ENCODE results near the gene TMCC2. TPM values are rescaled to one million over a fixed set of nuclear protein-coding genes. Genes with fewer than 3 reads are reported as not detected.

The TMCC2 gene
- total RNA-seq, 3 donors from 2014 or later (not counting 1 experiment from before 2014, with no cell fraction given) = 0.93 to 1.5 (median 1.1) TPM

- WGBS (ENCODE audit: insufficient coverage) = 94% methylated on average over 5 of the region's 5 CpGs
- ATAC-seq = no peak
- no peaks in the 10 kb centered on the region for H3K9me3 ChIP-seq (ENCODE audit: control insufficient read depth, insufficient read depth, low read length)
- no peaks in the 10 kb centered on the region for H3K9me3 Mint-ChIP-seq
- H3K27ac Mint-ChIP-seq = no peak overlapping the region
- peaks cover 6 to 14% of the 10 kb centered on the region in 2 donors for H3K27me3 Mint-ChIP-seq (ENCODE audit: low read depth in 2 of 2)
- no peak for TF ChIP-seq CTCF (IDR thresholded peaks at IDR 0.05)
- H3K4me1 Mint-ChIP-seq = peaks cover 6 to 7% of the 10 kb centered on the region in 2 donors
- DNase-seq = no peak
- no peaks in the 10 kb centered on the region for H3K4me1 ChIP-seq (ENCODE audit: control insufficient read depth, insufficient read depth, low read length)
- H3K36me3 Mint-ChIP-seq = no peaks in the 10 kb centered on the region
- intact Hi-C loops (cut with micrococcal nuclease) = no loop called here
- H3K36me3 ChIP-seq (ENCODE audit: control insufficient read depth, insufficient read depth, low read length) = no peaks in the 10 kb centered on the region
- H3K4me3 Mint-ChIP-seq = no peak overlapping the region
- H3K4me3 ChIP-seq (ENCODE audit: low read length) = no peak overlapping the region
- no peak overlapping the region for H3K27ac ChIP-seq (ENCODE audit: low read length)
- H3K27me3 ChIP-seq (ENCODE audit: control insufficient read depth, insufficient read depth, low read length) = no peaks in the 10 kb centered on the region
Measured at GRCh38 chr1:205251576-205251975, 23.8 kb downstream of the TMCC2 start.

GRCh38 chr1:205255941-205256780 lies 28.4 kb downstream of the TMCC2 start:
- Histone ChIP-seq H3K4me1 (ENCODE audit: control insufficient read depth, insufficient read depth, low read length) (no peaks in the 10 kb centered on the region), H3K36me3 (ENCODE audit: control insufficient read depth, insufficient read depth, low read length) (no peaks in the 10 kb centered on the region), H3K27ac (ENCODE audit: low read length) (no peak overlapping the region), H3K9me3 (ENCODE audit: control insufficient read depth, insufficient read depth, low read length) (no peaks in the 10 kb centered on the region), H3K4me3 (ENCODE audit: low read length) (no peak overlapping the region), H3K27me3 (ENCODE audit: control insufficient read depth, insufficient read depth, low read length) (no peaks in the 10 kb centered on the region)
- TF ChIP-seq CTCF (IDR thresholded peaks at IDR 0.05) = peak; percentile 91
- ATAC-seq (peak; percentile 91 to 99 (median 97)), DNase-seq (peak; percentile 75 to 90)
- intact Hi-C loops (cut with micrococcal nuclease) = loop anchor here (1.0 to 5.0 kb wide), 3 partner anchors 27 to 281 kb away; no protein-coding TSS in a partner anchor
- no peak overlapping the region for H3K27ac Mint-ChIP-seq
- H3K9me3 Mint-ChIP-seq = no peaks in the 10 kb centered on the region
- no peaks in the 10 kb centered on the region for H3K36me3 Mint-ChIP-seq
- 55% methylated on average over 8 of the region's 8 CpGs for WGBS (ENCODE audit: insufficient coverage)
- peaks cover 7 to 9% of the 10 kb centered on the region in 2 donors for H3K27me3 Mint-ChIP-seq (ENCODE audit: low read depth in 2 of 2)
- peaks cover 6 to 7% of the 10 kb centered on the region in 2 donors for H3K4me1 Mint-ChIP-seq
- H3K4me3 Mint-ChIP-seq = no peak overlapping the region

GRCh38 chr1:205256951-205257625 lies 29.3 kb downstream of the TMCC2 start:
- no peaks in the 10 kb centered on the region for H3K36me3 Mint-ChIP-seq
- DNase-seq (no peak), ATAC-seq (no peak)
- TF ChIP-seq CTCF (IDR thresholded peaks at IDR 0.05) = no peak
- Histone ChIP-seq H3K27me3 (ENCODE audit: control insufficient read depth, insufficient read depth, low read length) (peaks cover 2% of the 10 kb centered on the region), H3K4me1 (ENCODE audit: control insufficient read depth, insufficient read depth, low read length) (no peaks in the 10 kb centered on the region), H3K27ac (ENCODE audit: low read length) (no peak overlapping the region), H3K4me3 (ENCODE audit: low read length) (no peak overlapping the region), H3K9me3 (ENCODE audit: control insufficient read depth, insufficient read depth, low read length) (no peaks in the 10 kb centered on the region), H3K36me3 (ENCODE audit: control insufficient read depth, insufficient read depth, low read length) (no peaks in the 10 kb centered on the region)
- WGBS (ENCODE audit: insufficient coverage) = 95% methylated on average over 19 of the region's 19 CpGs
- no peaks in the 10 kb centered on the region for H3K9me3 Mint-ChIP-seq
- H3K4me3 Mint-ChIP-seq = no peak overlapping the region
- peaks cover 7 to 12% of the 10 kb centered on the region in 2 donors for H3K4me1 Mint-ChIP-seq
- H3K27ac Mint-ChIP-seq = no peak overlapping the region
- intact Hi-C loops (cut with micrococcal nuclease) = loop anchor here (1.0 to 5.0 kb wide), 3 partner anchors 28 to 282 kb away; no protein-coding TSS in a partner anchor
- peaks cover 7 to 11% of the 10 kb centered on the region in 2 donors for H3K27me3 Mint-ChIP-seq (ENCODE audit: low read depth in 2 of 2)
